ENCODE data around the gene WAC.

WAC gene

GRCh38 chr10:28548781-28549498, 16.0 kb downstream of the WAC start:
- TF ChIP-seq CTCF (conservative IDR thresholded peaks at IDR 0.05; ENCODE audit: low read depth, low read length), result no peak
- DNase-seq (ENCODE audit: low read depth), result no peak
- H3K4me3 ChIP-seq (ENCODE audit: low read depth, low read length), result no peak overlapping the region

GRCh38 chr10:28551086-28551485, 18.2 kb downstream of the WAC start:
- no peak overlapping the region for H3K4me3 ChIP-seq (ENCODE audit: low read depth, low read length)
- DNase-seq (ENCODE audit: low read depth), result no peak
- TF ChIP-seq CTCF (conservative IDR thresholded peaks at IDR 0.05; ENCODE audit: low read depth, low read length), result no peak

GRCh38 chr10:28552775-28553174, 19.9 kb downstream of the WAC start:
- DNase-seq (ENCODE audit: low read depth), result no peak
- no peak for TF ChIP-seq CTCF (conservative IDR thresholded peaks at IDR 0.05; ENCODE audit: low read depth, low read length)
- no peak overlapping the region for H3K4me3 ChIP-seq (ENCODE audit: low read depth, low read length)

GRCh38 chr10:28554009-28554408, 21.1 kb downstream of the WAC start:
- TF ChIP-seq CTCF (conservative IDR thresholded peaks at IDR 0.05; ENCODE audit: low read depth, low read length), result no peak
- DNase-seq (ENCODE audit: low read depth), result no peak
- H3K4me3 ChIP-seq (ENCODE audit: low read depth, low read length), result no peak overlapping the region

GRCh38 chr10:28554952-28555351, 22.0 kb downstream of the WAC start:
- TF ChIP-seq CTCF (conservative IDR thresholded peaks at IDR 0.05; ENCODE audit: low read depth, low read length), result no peak
- no peak overlapping the region for H3K4me3 ChIP-seq (ENCODE audit: low read depth, low read length)

GRCh38 chr10:28555358-28555757, 22.4 kb downstream of the WAC start:
- DNase-seq (ENCODE audit: low read depth), result peak; percentile 13
- no peak overlapping the region for H3K4me3 ChIP-seq (ENCODE audit: low read depth, low read length)
- TF ChIP-seq CTCF (conservative IDR thresholded peaks at IDR 0.05; ENCODE audit: low read depth, low read length), result no peak

More at GRCh38 chr10:28554952-28555351, 22.0 kb downstream of the WAC start:
- no peak for DNase-seq (ENCODE audit: low read depth)

- no peak overlapping the region for H3K4me3 ChIP-seq (ENCODE audit: low read depth, low read length)
- TF ChIP-seq CTCF (conservative IDR thresholded peaks at IDR 0.05; ENCODE audit: low read depth, low read length), result no peak
- no peak for DNase-seq (ENCODE audit: low read depth)
These were observed 23.2 kb downstream of the WAC start for GRCh38 chr10:28556142-28556541.

Measured in choroid plexus epithelial cell (primary cell).